Measurements from ENCODE around the gene CDK7.

GRCh38 chr5:69238760-69239251 is 4.1 kb downstream of the CDK7 start:
- TF ChIP-seq CTCF (IDR thresholded peaks at IDR 0.05; ENCODE audit: low read length) (no peak), EZH2 (IDR thresholded peaks at IDR 0.05; ENCODE audit: borderline replicate concordance, low read length) (no peak)
